H1 (cell line): ENCODE measurements around the gene KIAA1755. TPM values are rescaled to one million over a fixed set of nuclear protein-coding genes. Genes with fewer than 3 reads are reported as not detected.

Source experiments
- CTCF ChIA-PET: fragments of 300-600 bp; sonication (Branson Sonifier 250); formaldehyde crosslinking; loops from one replicate; lab custom pipeline; 2021; ENCODE audit not compliant: partially characterized antibody; lab: Charles Lee
- POLR2A ChIA-PET: fragments of 300-600 bp; sonication (Branson Sonifier 250); formaldehyde crosslinking; loops from one replicate; lab custom pipeline; 2021; ENCODE audit warnings: inconsistent platforms; ENCODE audit not compliant: partially characterized antibody; lab: Charles Lee
- DNase-seq, 2 experiments: peaks; one replicate each; pipeline versions ENCODE4 v3.0.0 to v3.0.0-alpha.2; 2010 to 2022; ENCODE audit warnings: low spot score in 2 of 2, low read depth in 1 of 2, mixed read lengths in 1 of 2
- FAIRE-seq: peaks from 2 replicates; lab custom pipeline; 2011; peaks lifted over from hg19 to GRCh38; lab: Jason Lieb, UNC
- H2AFZ ChIP-seq: 2 replicates; pipeline ENCODE4 v1.8.1; 2012; ENCODE audit warnings: low read length, inconsistent platforms
- H2AK5ac ChIP-seq: 2 replicates; pipeline ENCODE4 v1.6.1; 2013; ENCODE audit warnings: low read depth, low read length
- H2BK120ac ChIP-seq: replicated peaks from 2 replicates; pipeline ENCODE3; 2013; ENCODE audit warnings: low read depth, low read length, inconsistent platforms
- H2BK12ac ChIP-seq: 2 replicates; pipeline ENCODE4 v1.6.1; 2013; ENCODE audit warnings: low read depth, low read length
- H2BK15ac ChIP-seq: 2 replicates; pipeline ENCODE4 v1.6.1; 2013; ENCODE audit warnings: low read length
- H2BK20ac ChIP-seq: 2 replicates; pipeline ENCODE4 v1.6.1; 2013; ENCODE audit warnings: low read length
- H2BK5ac ChIP-seq: 2 replicates; pipeline ENCODE4 v1.6.1; 2013; ENCODE audit warnings: low read depth, low read length
- H3K14ac ChIP-seq: 2 replicates; pipeline ENCODE4 v1.6.1; 2013; ENCODE audit warnings: inconsistent platforms; ENCODE audit not compliant: insufficient read length
- H3K18ac ChIP-seq: 2 replicates; pipeline ENCODE4 v1.6.1; 2013; ENCODE audit warnings: low read length; ENCODE audit errors: extremely low read depth
- H3K23ac ChIP-seq: 2 replicates; pipeline ENCODE4 v1.6.1; 2013; ENCODE audit warnings: inconsistent platforms; ENCODE audit not compliant: insufficient read length
- H3K23me2 ChIP-seq: 2 replicates; pipeline ENCODE4 v1.6.1; 2013; ENCODE audit warnings: low read depth, low read length
- H3K27ac ChIP-seq: 2 replicates; pipeline ENCODE4 v1.6.1; 2011; ENCODE audit warnings: low read depth, low read length, inconsistent platforms
- H3K27me3 ChIP-seq, 4 experiments: replicated peaks in 1 of 4; 1 replicate in 1 of 4; 2 replicates in 3 of 4; pipeline versions ENCODE4 v1.6.1 to v1.8.1; 2011 to 2013; ENCODE audit warnings: low read length in 3 of 4, mild to moderate bottlenecking in 3 of 4, inconsistent platforms in 2 of 4, mixed read lengths in 2 of 4, moderate library complexity in 1 of 4; ENCODE audit not compliant: control insufficient read depth in 3 of 4, insufficient read depth in 3 of 4; ENCODE audit errors: extremely low read depth in 1 of 4
- H3K36me3 ChIP-seq, 4 experiments: 2 replicates each; pipeline versions ENCODE4 v1.6.1 to v1.8.1; 2011 to 2013; ENCODE audit warnings: mild to moderate bottlenecking in 4 of 4, low read length in 3 of 4, moderate library complexity in 2 of 4, control low read depth in 1 of 4, inconsistent platforms in 1 of 4; ENCODE audit not compliant: insufficient read depth in 4 of 4, control insufficient read depth in 2 of 4
- H3K4ac ChIP-seq: replicated peaks from 2 replicates; pipeline ENCODE3; 2013; ENCODE audit warnings: low read length, low read depth, mixed read lengths, inconsistent platforms; ENCODE audit not compliant: insufficient read length
- H3K4me1 ChIP-seq, 4 experiments: replicated peaks in 1 of 4; 1 replicate in 1 of 4; 2 replicates in 3 of 4; pipeline versions ENCODE4 v1.6.1 to v1.8.1; 2011 to 2013; ENCODE audit warnings: low read length in 3 of 4, inconsistent platforms in 2 of 4, mixed read lengths in 1 of 4; ENCODE audit not compliant: insufficient read depth in 4 of 4, control insufficient read depth in 3 of 4
- H3K4me2 ChIP-seq, 2 experiments: 2 replicates each; pipeline versions ENCODE4 v1.6.1 to v1.8.1; 2011 to 2013; ENCODE audit warnings: low read depth in 2 of 2, low read length in 2 of 2, control low read depth in 1 of 2, inconsistent platforms in 1 of 2, mild to moderate bottlenecking in 1 of 2; ENCODE audit not compliant: insufficient read depth in 1 of 2
- H3K4me3 ChIP-seq, 4 experiments: fragments of 200-600, 300-600 bp in 1 of 4; sonication (generic), shearing (Covaris generic), sonication (Bioruptor Twin) in 1 of 4; 2 replicates each; pipeline versions ENCODE4 v1.5.1 to v1.8.1; 2011 to 2016; ENCODE audit warnings: low read length in 4 of 4, low read depth in 3 of 4, control low read depth in 2 of 4, inconsistent platforms in 2 of 4, mild to moderate bottlenecking in 2 of 4, mixed read lengths in 1 of 4, moderate library complexity in 1 of 4; ENCODE audit not compliant: insufficient read depth in 2 of 4; ENCODE audit errors: extremely low read depth in 1 of 4
- H3K56ac ChIP-seq: replicated peaks from 2 replicates; pipeline ENCODE3; 2013; ENCODE audit warnings: low read depth, mild to moderate bottlenecking, mixed read lengths, low read length, inconsistent platforms; ENCODE audit not compliant: insufficient read length
- H3K79me1 ChIP-seq: 2 replicates; pipeline ENCODE4 v1.6.1; 2013; ENCODE audit warnings: low read depth, low read length, control low read depth
- H3K79me2 ChIP-seq, 2 experiments: 2 replicates each; pipeline versions ENCODE4 v1.6.1 to v1.8.1; 2012 to 2013; ENCODE audit warnings: low read length in 2 of 2, mild to moderate bottlenecking in 2 of 2, inconsistent platforms in 1 of 2; ENCODE audit not compliant: insufficient read depth in 2 of 2, control insufficient read depth in 1 of 2
- H3K9ac ChIP-seq, 4 experiments: replicated peaks in 1 of 4; 1 replicate in 1 of 4; 2 replicates in 3 of 4; pipeline versions ENCODE4 v1.6.1 to v1.8.1; 2011 to 2013; ENCODE audit warnings: low read depth in 3 of 4, low read length in 3 of 4, control low read depth in 2 of 4, mild to moderate bottlenecking in 2 of 4, moderate library complexity in 2 of 4, inconsistent platforms in 1 of 4; ENCODE audit errors: extremely low read depth in 1 of 4
- H3K9me3 ChIP-seq, 2 experiments: 2 replicates each; pipeline versions ENCODE4 v1.6.1 to v1.8.1; 2012 to 2013; ENCODE audit warnings: mild to moderate bottlenecking in 2 of 2, moderate library complexity in 2 of 2, control low read depth in 1 of 2, inconsistent platforms in 1 of 2, low read depth in 1 of 2, low read length in 1 of 2, mixed read lengths in 1 of 2; ENCODE audit not compliant: insufficient read depth in 2 of 2
- H4K20me1 ChIP-seq, 2 experiments: replicated peaks in 1 of 2; 2 replicates each; pipeline versions ENCODE3 to v1.8.1; 2011 to 2013; ENCODE audit warnings: inconsistent platforms in 2 of 2, low read length in 2 of 2, mild to moderate bottlenecking in 1 of 2; ENCODE audit not compliant: insufficient read depth in 2 of 2, control insufficient read depth in 1 of 2
- H4K5ac ChIP-seq: 2 replicates; pipeline ENCODE4 v1.6.1; 2013; ENCODE audit warnings: low read length, low read depth, mixed read lengths, inconsistent platforms; ENCODE audit not compliant: insufficient read length
- H4K8ac ChIP-seq: 2 replicates; pipeline ENCODE4 v1.8.0; 2013; ENCODE audit warnings: mild to moderate bottlenecking, moderate library complexity, low read length, inconsistent platforms; ENCODE audit not compliant: insufficient read depth; ENCODE audit errors: extremely low read depth
- H4K91ac ChIP-seq: replicated peaks from 2 replicates; pipeline ENCODE3; 2013; ENCODE audit warnings: low read length, mixed read lengths, inconsistent platforms; ENCODE audit not compliant: insufficient read length
- ASH2L ChIP-seq: fragments of 200-600, 300-600 bp; sonication (generic); IDR thresholded peaks from one replicate; pipeline ENCODE4 v1.7.1; 2017; ENCODE audit warnings: low read length
- CBX5 ChIP-seq: fragments of 300-800, 300-1000 bp; sonication (generic); IDR thresholded peaks from 2 replicates; pipeline ENCODE4 v1.7.1; 2016; ENCODE audit warnings: antibody characterized with exemption, low read length, low read depth
- CTCF ChIP-seq, 3 experiments: IDR thresholded peaks; 1 replicate in 2 of 3; 2 replicates in 1 of 3; pipeline versions ENCODE4 v1.5.1 to v1.6.1; 2011; ENCODE audit warnings: low read length in 3 of 3, mild to moderate bottlenecking in 3 of 3, inconsistent platforms in 2 of 3, low read depth in 1 of 3, moderate library complexity in 1 of 3; ENCODE audit not compliant: insufficient read depth in 1 of 3; ENCODE audit errors: control extremely low read depth in 1 of 3
- GTF2F1 ChIP-seq: IDR thresholded peaks from 2 replicates; pipeline ENCODE4 v1.6.1; 2012; ENCODE audit warnings: low read depth, low read length, improper control_type of control experiment, borderline replicate concordance
- MAFK ChIP-seq: IDR thresholded peaks from 2 replicates; pipeline ENCODE4 v1.6.1; 2012; ENCODE audit warnings: low read depth, mild to moderate bottlenecking, improper control_type of control experiment, low read length
- PHF8 ChIP-seq: fragments of 200-600 bp; sonication (generic); conservative IDR thresholded peaks from 2 replicates; pipeline ENCODE4 v1.7.1; 2012; ENCODE audit warnings: low read depth, mild to moderate bottlenecking, inconsistent platforms, low read length, moderate library complexity
- POLR2A ChIP-seq, 2 experiments: IDR thresholded peaks; 1 replicate in 1 of 2; 2 replicates in 1 of 2; pipeline ENCODE4 v1.6.1; 2011; ENCODE audit warnings: low read depth in 2 of 2, low read length in 2 of 2, mild to moderate bottlenecking in 2 of 2; ENCODE audit errors: control extremely low read depth in 1 of 2
- POU5F1 ChIP-seq: IDR thresholded peaks from 2 replicates; pipeline ENCODE4 v1.6.1; 2011; ENCODE audit warnings: low read depth, mild to moderate bottlenecking, low read length, moderate library complexity
- TBP ChIP-seq: IDR thresholded peaks from 2 replicates; pipeline ENCODE4 v1.6.1; 2011; ENCODE audit warnings: low read depth, low read length, improper control_type of control experiment
- TCF12 ChIP-seq: IDR thresholded peaks from 2 replicates; pipeline ENCODE4 v1.6.1; 2011; ENCODE audit warnings: low read depth, mild to moderate bottlenecking, low read length
- YY1 ChIP-seq: IDR thresholded peaks from 2 replicates; pipeline ENCODE4 v1.6.1; 2011; ENCODE audit warnings: low read depth, mild to moderate bottlenecking, low read length
- WGBS, 2 experiments: shearing (Covaris generic) in 1 of 2; methylation state at CpG; one replicate each; pipeline versions ENCODE4 v1.1.6 to v1.1.7; 2013 to 2015; ENCODE audit warnings: low lambda C conversion rate in 2 of 2, mixed read lengths in 2 of 2, inconsistent platforms in 1 of 2, low coverage in 1 of 2, missing lambda C conversion rate in 1 of 2; ENCODE audit not compliant: insufficient replicate concordance in 2 of 2, insufficient coverage in 1 of 2, insufficient read length in 1 of 2; ENCODE audit errors: extremely low coverage in 1 of 2, missing lambda C conversion rate in 1 of 2; 5-methylcytosine and 5-hydroxymethylcytosine counted together
- polyA plus RNA-seq, 7 experiments: library from polyadenylated mRNA; depleted of rRNA in 3 of 7; stranded (reverse) in 5 of 7; unstranded in 2 of 7; fragments of >200 nt in 5 of 7; fragments of 200-250 nt in 2 of 7; gene quantifications; 1 replicate in 5 of 7; 2 replicates in 1 of 7; 4 replicates in 1 of 7; pipeline versions ENCODE4 v1.2.1 to v1.2.3, GENCODE V29; 2011 to 2013; ENCODE audit warnings: missing spikeins in 2 of 7, mixed read lengths in 2 of 7
- total RNA-seq: library from RNA; stranded (reverse); fragmentation: NEBNext Ultra II Directional; extraction: Animal tissue kit (Norgen Biotek cat#: 25700); gene quantifications from 2 replicates; pipeline ENCODE4 v1.2.1, GENCODE V29; 2021

KIAA1755 gene
- total and polyA plus RNA-seq, 2 of the 8 experiments (the other 6 are each of a cell fraction or from before 2014, with no cell fraction given) = 0.23 TPM; not detected in 1

GRCh38 chr20:38171675-38172043, 88.9 kb downstream of the KIAA1755 start:
- Histone ChIP-seq H3K4me1 (no peaks in the 10 kb centered on the region), H3K4me2 (no peak overlapping the region), H2BK12ac (no peak overlapping the region), H2BK15ac (no peak overlapping the region), H3K9me3 (no peaks in the 10 kb centered on the region), H3K27ac (no peak overlapping the region), H2BK120ac (no peak overlapping the region), H3K23ac (no peak overlapping the region), H2AK5ac (no peak overlapping the region), H3K79me1 (no peaks in the 10 kb centered on the region), H3K56ac (no peak overlapping the region), H2BK5ac (no peak overlapping the region), H4K91ac (no peak overlapping the region), H2AFZ (no peak overlapping the region), H3K14ac (no peak overlapping the region), H3K4ac (no peak overlapping the region), H4K8ac (no peak overlapping the region), H4K5ac (no peak overlapping the region), H3K27me3 (no peaks in the 10 kb centered on the region; a peak in 1 of 7 replicates), H3K36me3 (no peaks in the 10 kb centered on the region), H3K23me2 (no peaks in the 10 kb centered on the region), H2BK20ac (no peak overlapping the region), H3K9ac (no peak overlapping the region), H3K18ac (no peak overlapping the region), H3K4me3 (no peak overlapping the region), H3K79me2 (no peaks in the 10 kb centered on the region), H4K20me1 (peaks cover 0 to 3% of the 10 kb centered on the region in 2 experiments)
- DNase-seq (no peak), FAIRE-seq (no peak)
- CTCF ChIA-PET = interaction anchor here (1.5 to 1.8 kb wide), 2 partner anchors 10 to 16 kb away, joined by 4 to 5 read pairs; no protein-coding TSS in a partner anchor
- WGBS, 2 experiments = 57% methylated on average over 4 of the region's 4 CpGs; no CpG with 5 or more reads in 1 of the 2 experiments
- no peak for TF ChIP-seq GTF2F1
- no peak for TF ChIP-seq CTCF (IDR thresholded peaks at IDR 0.05; ENCODE audit: control extremely low read depth in 1 of 3, insufficient read depth in 1 of 3, low read depth in 1 of 3, low read length in 3 of 3)
- TF ChIP-seq MAFK = no peak
- TF ChIP-seq POLR2A (IDR thresholded peaks at IDR 0.05; ENCODE audit: control extremely low read depth in 1 of 2, low read depth in 2 of 2, low read length in 2 of 2) = no peak
- TF ChIP-seq ASH2L = no peak
- no peak for TF ChIP-seq PHF8
- TF ChIP-seq CBX5 = no peak
- no peak for TF ChIP-seq POU5F1
- no peak for TF ChIP-seq YY1
- TF ChIP-seq TBP = no peak
- TF ChIP-seq TCF12 = no peak
- POLR2A ChIA-PET = no interaction called here
